Neutrophil (primary cell): ENCODE data around the gene EIF4EBP2.

Experiments
- H3K27ac ChIP-seq: fragments of 200-600 bp; sonication (generic); 2 replicates; pipeline ENCODE4 v1.5.1; 2016; ENCODE audit warnings: mild to moderate bottlenecking, moderate library complexity
- H3K27me3 ChIP-seq: fragments of 200-600 bp; sonication (generic); 2 replicates; pipeline ENCODE4 v1.6.0; 2016; ENCODE audit warnings: mild to moderate bottlenecking
- H3K36me3 ChIP-seq: fragments of 200-600 bp; sonication (generic); 2 replicates; pipeline ENCODE4 v1.5.1; 2017
- H3K4me1 ChIP-seq, 2 experiments: fragments of 200-600 bp in 1 of 2; sonication (generic) in 1 of 2; 1 replicate in 1 of 2; 2 replicates in 1 of 2; pipeline versions ENCODE4 v1.5.1 to v1.6.1; 2013 to 2016; ENCODE audit warnings: low read depth in 1 of 2, low read length in 1 of 2, mild to moderate bottlenecking in 1 of 2, moderate library complexity in 1 of 2; ENCODE audit not compliant: control insufficient read depth in 1 of 2, insufficient read depth in 1 of 2
- H3K4me3 ChIP-seq, 2 experiments: fragments of 200-600 bp in 1 of 2; sonication (generic) in 1 of 2; 1 replicate in 1 of 2; 2 replicates in 1 of 2; pipeline ENCODE4 v1.5.1; 2013 to 2016; ENCODE audit warnings: low read depth in 1 of 2, low read length in 1 of 2, mild to moderate bottlenecking in 1 of 2, moderate library complexity in 1 of 2
- H3K9me3 ChIP-seq: fragments of 200-600 bp; sonication (generic); 2 replicates; pipeline ENCODE4 v1.5.1; 2016
- TF ChIP-seq, protein P1 (sequence below): fragments of 200-600 bp; sonication (generic); IDR thresholded peaks from 2 replicates; pipeline ENCODE4 v1.5.1; 2016; ENCODE audit warnings: antibody characterized with exemption

The EIF4EBP2 gene

GRCh38 chr10:70412356-70412755, 8.4 kb downstream of the EIF4EBP2 start:
- Histone ChIP-seq H3K4me3 (no peak overlapping the region), H3K36me3 (no peaks in the 10 kb centered on the region), H3K27ac (no peak overlapping the region), H3K27me3 (no peaks in the 10 kb centered on the region), H3K4me1 (no peaks in the 10 kb centered on the region), H3K9me3 (no peaks in the 10 kb centered on the region)
- TF ChIP-seq, protein P1, sequence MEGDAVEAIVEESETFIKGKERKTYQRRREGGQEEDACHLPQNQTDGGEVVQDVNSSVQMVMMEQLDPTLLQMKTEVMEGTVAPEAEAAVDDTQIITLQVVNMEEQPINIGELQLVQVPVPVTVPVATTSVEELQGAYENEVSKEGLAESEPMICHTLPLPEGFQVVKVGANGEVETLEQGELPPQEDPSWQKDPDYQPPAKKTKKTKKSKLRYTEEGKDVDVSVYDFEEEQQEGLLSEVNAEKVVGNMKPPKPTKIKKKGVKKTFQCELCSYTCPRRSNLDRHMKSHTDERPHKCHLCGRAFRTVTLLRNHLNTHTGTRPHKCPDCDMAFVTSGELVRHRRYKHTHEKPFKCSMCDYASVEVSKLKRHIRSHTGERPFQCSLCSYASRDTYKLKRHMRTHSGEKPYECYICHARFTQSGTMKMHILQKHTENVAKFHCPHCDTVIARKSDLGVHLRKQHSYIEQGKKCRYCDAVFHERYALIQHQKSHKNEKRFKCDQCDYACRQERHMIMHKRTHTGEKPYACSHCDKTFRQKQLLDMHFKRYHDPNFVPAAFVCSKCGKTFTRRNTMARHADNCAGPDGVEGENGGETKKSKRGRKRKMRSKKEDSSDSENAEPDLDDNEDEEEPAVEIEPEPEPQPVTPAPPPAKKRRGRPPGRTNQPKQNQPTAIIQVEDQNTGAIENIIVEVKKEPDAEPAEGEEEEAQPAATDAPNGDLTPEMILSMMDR: no peak

DNA sequence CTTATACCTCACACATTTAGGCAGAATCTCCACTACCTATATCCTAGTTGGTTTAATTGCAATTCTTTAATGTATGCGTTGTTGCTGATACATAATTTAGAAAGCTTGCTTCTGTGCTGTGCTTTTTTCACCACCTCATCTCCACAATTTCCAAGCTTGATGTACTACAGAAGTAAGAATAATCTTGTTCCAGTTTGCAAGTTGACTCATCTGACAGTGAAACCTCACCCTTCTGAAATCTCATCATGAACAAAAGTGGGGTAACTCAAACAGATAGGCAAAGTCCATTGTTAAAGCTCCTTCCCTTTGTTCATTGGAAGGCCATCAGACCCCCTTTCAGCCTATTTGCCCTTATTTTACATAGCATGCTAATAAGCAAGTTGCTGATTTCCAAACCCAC, 13.6 kb downstream of the EIF4EBP2 start:
- Histone ChIP-seq H3K9me3 (no peaks in the 10 kb centered on the region), H3K27me3 (no peaks in the 10 kb centered on the region), H3K4me3 (no peak overlapping the region), H3K36me3 (peaks cover 38% of the 10 kb centered on the region), H3K4me1 (no peaks in the 10 kb centered on the region), H3K27ac (no peak overlapping the region)
- TF ChIP-seq, protein P1: no peak

- Histone ChIP-seq H3K27me3 (no peaks in the 10 kb centered on the region), H3K9me3 (no peaks in the 10 kb centered on the region), H3K4me3 (no peak overlapping the region), H3K4me1 (no peaks in the 10 kb centered on the region), H3K36me3 (peaks cover 44% of the 10 kb centered on the region), H3K27ac (no peak overlapping the region)
- TF ChIP-seq, protein P1: no peak
Measured at GRCh38 chr10:70418229-70418628, 14.3 kb downstream of the EIF4EBP2 start.

DNA sequence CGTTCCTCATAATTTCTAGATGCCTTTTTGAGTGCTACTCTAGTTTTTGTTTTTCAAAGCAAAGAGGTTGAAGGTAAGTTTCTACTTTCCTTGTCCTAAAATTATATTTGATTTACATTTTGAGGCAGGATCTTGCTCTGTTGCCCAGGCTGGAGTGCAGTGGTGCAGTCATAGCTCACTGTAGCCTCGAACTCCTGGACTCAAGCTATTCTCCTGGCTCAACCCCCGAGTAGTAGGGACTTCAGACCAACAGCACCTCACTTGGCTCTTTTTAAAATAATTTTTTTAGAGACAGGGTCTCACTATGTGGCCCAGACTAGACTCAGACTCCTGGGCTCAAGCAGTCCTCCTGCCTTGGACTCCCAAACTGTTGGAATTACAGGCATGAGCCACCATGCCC, 14.8 kb downstream of the EIF4EBP2 start:
- Histone ChIP-seq H3K4me1 (no peaks in the 10 kb centered on the region), H3K9me3 (no peaks in the 10 kb centered on the region), H3K36me3 (peaks cover 49% of the 10 kb centered on the region), H3K27me3 (no peaks in the 10 kb centered on the region), H3K4me3 (no peak overlapping the region), H3K27ac (no peak overlapping the region)
- TF ChIP-seq, protein P1: no peak

DNA sequence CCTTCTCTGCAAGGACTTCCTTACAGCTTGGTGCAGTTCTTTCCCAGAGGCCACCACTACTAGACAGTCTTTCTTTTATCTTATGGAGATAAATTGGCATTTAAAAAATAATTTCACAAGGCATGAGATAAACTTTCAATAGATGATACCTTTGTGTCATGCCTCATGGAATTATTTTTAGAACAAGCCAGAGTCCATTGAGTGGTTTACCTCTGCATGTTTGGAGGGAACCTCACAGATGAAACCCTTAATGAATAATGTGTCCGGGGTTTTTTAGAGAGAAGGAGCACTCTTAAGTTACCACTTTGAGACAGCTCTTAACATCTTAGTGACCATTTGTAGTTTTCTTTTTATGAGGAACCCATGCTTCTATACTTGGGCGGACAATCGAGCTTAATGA, 20.4 kb downstream of the EIF4EBP2 start:
- H3K27me3 ChIP-seq: no peaks in the 10 kb centered on the region
- no peak overlapping the region for H3K27ac ChIP-seq
- H3K36me3 ChIP-seq: peaks cover 97% of the 10 kb centered on the region
- TF ChIP-seq, protein P1: no peak
- no peaks in the 10 kb centered on the region for H3K4me1 ChIP-seq
- H3K4me3 ChIP-seq: no peak overlapping the region
- H3K9me3 ChIP-seq: no peaks in the 10 kb centered on the region

GRCh38 chr10:70425096-70425495, 21.2 kb downstream of the EIF4EBP2 start:
- peaks cover 99% of the 10 kb centered on the region for H3K36me3 ChIP-seq
- no peaks in the 10 kb centered on the region for H3K4me1 ChIP-seq
- TF ChIP-seq, protein P1: no peak
- no peaks in the 10 kb centered on the region for H3K9me3 ChIP-seq
- no peaks in the 10 kb centered on the region for H3K27me3 ChIP-seq
- no peak overlapping the region for H3K27ac ChIP-seq
- no peak overlapping the region for H3K4me3 ChIP-seq
